Measurements from ENCODE around the gene MYL12B. TPM values are rescaled to one million over a fixed set of nuclear protein-coding genes. Genes with fewer than 3 reads are reported as not detected.
A peak's percentile ranks its signal among the peaks of the same experiment; 100 is the strongest.

Gene MYL12B
- total RNA-seq, 1 donor from 2014 or later, result 298 TPM

DNA sequence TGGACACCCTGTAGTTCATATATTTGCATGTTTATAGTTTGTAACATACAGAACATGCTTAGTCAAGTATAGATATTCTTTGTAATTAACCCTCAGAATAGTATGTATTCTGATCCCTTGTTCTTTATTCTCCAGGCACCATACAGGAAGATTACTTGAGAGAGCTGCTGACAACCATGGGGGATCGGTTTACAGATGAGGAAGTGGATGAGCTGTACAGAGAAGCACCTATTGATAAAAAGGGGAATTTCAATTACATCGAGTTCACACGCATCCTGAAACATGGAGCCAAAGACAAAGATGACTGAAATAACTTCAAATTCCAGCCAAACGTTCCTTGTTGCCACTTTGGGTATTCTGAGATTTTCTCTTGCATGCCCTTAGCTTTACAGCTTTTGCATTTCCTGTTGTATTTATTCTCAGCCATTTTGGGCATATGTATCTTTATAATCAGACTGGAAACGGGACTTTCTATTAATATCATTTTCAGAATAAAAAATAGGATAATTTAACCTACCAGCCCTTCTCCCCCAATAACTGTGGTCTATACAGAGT, 6.2 kb upstream of the MYL12B start:
- H3K27me3 Mint-ChIP-seq (ENCODE audit: unreplicated experiment), result peaks cover 2% of the 10 kb centered on the region
- H3K27ac Mint-ChIP-seq (ENCODE audit: unreplicated experiment), result no peak overlapping the region

DNA sequence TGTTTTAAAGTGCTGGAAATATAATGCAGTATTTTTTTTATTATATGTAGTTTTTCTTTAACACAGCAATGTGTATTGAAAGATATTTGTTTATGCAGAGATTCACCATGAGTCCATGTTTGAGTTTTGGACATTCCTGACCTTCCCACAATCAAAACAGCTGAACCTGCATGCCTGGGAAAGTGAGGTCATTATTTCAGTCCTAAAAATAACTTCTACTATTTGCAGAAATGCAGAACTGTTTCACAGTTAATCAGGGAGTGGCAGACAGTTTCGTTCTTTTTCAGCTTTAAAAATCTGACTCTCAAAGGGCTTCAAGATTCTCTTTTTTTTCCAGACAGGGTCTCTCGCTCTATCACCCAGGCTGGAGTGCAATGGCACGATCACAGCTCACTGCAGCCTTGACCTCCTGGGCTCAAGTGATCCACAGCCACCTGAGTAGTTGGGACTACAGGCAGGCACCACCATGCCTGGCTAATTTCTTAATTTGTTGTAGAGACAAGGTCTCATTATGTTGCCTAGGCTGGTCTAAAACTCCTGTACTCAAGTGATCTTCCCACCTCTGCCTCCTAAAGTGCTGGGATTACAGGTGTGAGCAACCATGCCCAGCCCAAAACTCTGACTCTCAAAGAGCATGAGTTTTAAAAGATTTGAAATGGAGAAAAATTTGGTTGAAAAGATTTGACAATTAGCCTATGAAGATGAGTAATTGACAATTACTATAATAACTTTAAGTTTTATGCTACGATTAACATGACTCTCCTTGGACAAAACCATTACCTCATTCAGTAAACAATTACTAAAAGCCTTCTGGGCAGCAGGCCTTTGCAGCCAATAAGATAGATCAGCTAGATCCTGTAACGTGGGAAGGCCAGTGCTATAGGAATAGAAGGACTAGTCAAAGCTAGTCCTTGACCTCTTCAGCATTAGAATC, 5.0 kb upstream of the MYL12B start:
- Mint-ChIP-seq H3K9me3 (ENCODE audit: unreplicated experiment) (no peaks in the 10 kb centered on the region), H3K4me1 (ENCODE audit: unreplicated experiment) (peaks cover 46% of the 10 kb centered on the region), H3K27me3 (ENCODE audit: unreplicated experiment) (peaks cover 9% of the 10 kb centered on the region), H3K27ac (ENCODE audit: unreplicated experiment) (peak overlapping the region; percentile 40), H3K4me3 (ENCODE audit: unreplicated experiment) (no peak overlapping the region), H3K36me3 (ENCODE audit: low read depth, unreplicated experiment) (peaks cover 41% of the 10 kb centered on the region)
- TF ChIP-seq CTCF (IDR thresholded peaks at IDR 0.05; ENCODE audit: unreplicated experiment), result no peak
- DNase-seq (ENCODE audit: low spot score), result no peak

More for the DNA sequence above, 6.2 kb upstream of the MYL12B start:
- Mint-ChIP-seq H3K4me3 (ENCODE audit: unreplicated experiment) (peak overlapping the region; percentile 28), H3K36me3 (ENCODE audit: low read depth, unreplicated experiment) (peaks cover 41% of the 10 kb centered on the region), H3K4me1 (ENCODE audit: unreplicated experiment) (peaks cover 47% of the 10 kb centered on the region), H3K9me3 (ENCODE audit: unreplicated experiment) (no peaks in the 10 kb centered on the region)
- no peak for TF ChIP-seq CTCF (IDR thresholded peaks at IDR 0.05; ENCODE audit: unreplicated experiment)
- no peak for DNase-seq (ENCODE audit: low spot score)

- no peak for TF ChIP-seq CTCF (IDR thresholded peaks at IDR 0.05; ENCODE audit: unreplicated experiment)
- peak overlapping the region; percentile 30 for H3K4me3 Mint-ChIP-seq (ENCODE audit: unreplicated experiment)
- H3K4me1 Mint-ChIP-seq (ENCODE audit: unreplicated experiment), result peaks cover 45% of the 10 kb centered on the region
- H3K9me3 Mint-ChIP-seq (ENCODE audit: unreplicated experiment), result no peaks in the 10 kb centered on the region
- peaks cover 42% of the 10 kb centered on the region for H3K36me3 Mint-ChIP-seq (ENCODE audit: low read depth, unreplicated experiment)
- peak overlapping the region; percentile 40 for H3K27ac Mint-ChIP-seq (ENCODE audit: unreplicated experiment)
- H3K27me3 Mint-ChIP-seq (ENCODE audit: unreplicated experiment), result peaks cover 11% of the 10 kb centered on the region
- no peak for DNase-seq (ENCODE audit: low spot score)
Measured at GRCh38 chr18:3257627-3258120, 4.3 kb upstream of the MYL12B start.

GRCh38 chr18:3260995-3261372, 949 bp upstream of the MYL12B start:
- Mint-ChIP-seq H3K9me3 (ENCODE audit: unreplicated experiment) (no peaks in the 10 kb centered on the region), H3K36me3 (ENCODE audit: low read depth, unreplicated experiment) (peaks cover 24% of the 10 kb centered on the region), H3K27ac (ENCODE audit: unreplicated experiment) (peak overlapping the region; percentile 100), H3K27me3 (ENCODE audit: unreplicated experiment) (peaks cover 23% of the 10 kb centered on the region), H3K4me1 (ENCODE audit: unreplicated experiment) (peaks cover 53% of the 10 kb centered on the region), H3K4me3 (ENCODE audit: unreplicated experiment) (peak overlapping the region; percentile 96)
- no peak for DNase-seq (ENCODE audit: low spot score)
- no peak for TF ChIP-seq CTCF (IDR thresholded peaks at IDR 0.05; ENCODE audit: unreplicated experiment)

Data from endothelial cell (in vitro differentiated cells).